ENCODE measurements around the gene TPR. TPM values are rescaled to one million over a fixed set of nuclear protein-coding genes. Genes with fewer than 3 reads are reported as not detected.

Gene TPR
- total and polyA plus RNA-seq, 9 donors = 26.3 to 107 (median 70.2) TPM

- H3K4me3 ChIP-seq = no peak overlapping the region
- H3K4me1 ChIP-seq (ENCODE audit: insufficient read depth) = no peaks in the 10 kb centered on the region
- H3K9me3 ChIP-seq = no peaks in the 10 kb centered on the region
- TF ChIP-seq POLR2A (IDR thresholded peaks at IDR 0.05) (no peak), CTCF (IDR thresholded peaks at IDR 0.05) (no peak), EP300 (IDR thresholded peaks at IDR 0.05) (no peak)
- no peak overlapping the region for H3K27ac ChIP-seq
- WGBS, 3 donors = 65 to 79% (median 69%) methylated on average over 3 of the region's 3 CpGs
- H3K27me3 ChIP-seq = no peaks in the 10 kb centered on the region
- no peaks in the 10 kb centered on the region for H3K36me3 ChIP-seq
- no peak for DNase-seq
- intact Hi-C loops (cut with DNase I) = no loop called here
Measured at GRCh38 chr1:186283374-186283773, 91.7 kb downstream of the TPR start.

DNA sequence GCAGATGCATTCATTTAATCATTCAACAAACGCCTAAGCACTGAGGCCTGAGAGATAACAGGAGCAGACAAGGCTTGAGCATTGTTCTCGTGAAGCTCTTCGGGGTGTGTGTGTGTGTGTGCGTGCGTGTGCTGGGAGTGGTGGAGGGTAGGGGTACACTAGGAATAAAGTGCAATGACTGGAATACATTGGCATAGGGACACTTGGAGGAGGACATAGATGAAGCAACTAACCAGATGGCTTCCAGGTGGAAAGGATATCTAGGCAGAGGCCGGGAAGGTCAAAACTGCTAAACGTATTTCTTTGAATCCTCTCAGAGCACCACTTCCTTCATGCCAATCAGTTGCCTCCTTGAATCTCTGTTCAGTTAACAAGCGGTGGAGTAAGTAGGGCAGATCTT is 92.6 kb downstream of the TPR start:
- Histone ChIP-seq H3K27me3 (no peaks in the 10 kb centered on the region), H3K4me1 (ENCODE audit: insufficient read depth) (no peaks in the 10 kb centered on the region), H3K9me3 (no peaks in the 10 kb centered on the region), H3K4me3 (no peak overlapping the region), H3K36me3 (no peaks in the 10 kb centered on the region), H3K27ac (no peak overlapping the region)
- DNase-seq = no peak
- intact Hi-C loops (cut with DNase I) = no loop called here
- WGBS, 3 donors = 67 to 70% (median 68%) methylated on average over 8 of the region's 8 CpGs
- TF ChIP-seq POLR2A (IDR thresholded peaks at IDR 0.05) = no peak
- TF ChIP-seq CTCF (IDR thresholded peaks at IDR 0.05) = no peak
- TF ChIP-seq EP300 (IDR thresholded peaks at IDR 0.05) = no peak

- no peak for DNase-seq
- Histone ChIP-seq H3K36me3 (no peaks in the 10 kb centered on the region), H3K4me1 (ENCODE audit: insufficient read depth) (no peaks in the 10 kb centered on the region), H3K27ac (no peak overlapping the region), H3K9me3 (no peaks in the 10 kb centered on the region), H3K27me3 (no peaks in the 10 kb centered on the region), H3K4me3 (no peak overlapping the region)
- 68 to 91% (median 82%) methylated on average over 2 of the region's 2 CpGs for WGBS, 3 donors
- TF ChIP-seq POLR2A (IDR thresholded peaks at IDR 0.05) = no peak
- no peak for TF ChIP-seq EP300 (IDR thresholded peaks at IDR 0.05)
- no peak for TF ChIP-seq CTCF (IDR thresholded peaks at IDR 0.05)
- intact Hi-C loops (cut with DNase I) = no loop called here
Measured at GRCh38 chr1:186275822-186276221, 99.2 kb downstream of the TPR start.

DNA sequence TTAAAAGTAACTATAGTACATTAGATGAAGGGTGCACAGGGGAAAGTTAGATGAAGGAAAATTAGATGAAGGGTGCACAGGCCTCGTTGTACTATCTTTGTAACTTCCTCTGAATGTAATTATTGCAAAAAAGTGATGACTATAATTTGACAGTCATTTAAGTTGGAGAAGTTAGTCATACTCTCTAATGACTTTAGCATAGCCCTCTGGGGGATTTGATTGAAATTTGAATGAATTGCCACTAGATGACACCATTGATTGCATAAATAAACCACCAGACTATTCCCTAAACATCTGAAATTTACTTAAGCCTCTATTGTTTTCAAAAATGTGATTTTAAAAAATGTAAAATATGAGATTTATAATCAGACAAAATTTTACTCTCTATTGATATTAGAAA is 102.6 kb downstream of the TPR start:
- WGBS, 3 donors = 45 to 52% (median 51%) methylated on average over 1 of the region's 1 CpG
- Histone ChIP-seq H3K27ac (no peak overlapping the region), H3K27me3 (no peaks in the 10 kb centered on the region), H3K4me1 (ENCODE audit: insufficient read depth) (no peaks in the 10 kb centered on the region), H3K9me3 (no peaks in the 10 kb centered on the region), H3K4me3 (no peak overlapping the region), H3K36me3 (no peaks in the 10 kb centered on the region)
- DNase-seq = no peak
- no peak for TF ChIP-seq EP300 (IDR thresholded peaks at IDR 0.05)
- no peak for TF ChIP-seq CTCF (IDR thresholded peaks at IDR 0.05)
- TF ChIP-seq POLR2A (IDR thresholded peaks at IDR 0.05) = no peak
- intact Hi-C loops (cut with DNase I) = no loop called here

DNA sequence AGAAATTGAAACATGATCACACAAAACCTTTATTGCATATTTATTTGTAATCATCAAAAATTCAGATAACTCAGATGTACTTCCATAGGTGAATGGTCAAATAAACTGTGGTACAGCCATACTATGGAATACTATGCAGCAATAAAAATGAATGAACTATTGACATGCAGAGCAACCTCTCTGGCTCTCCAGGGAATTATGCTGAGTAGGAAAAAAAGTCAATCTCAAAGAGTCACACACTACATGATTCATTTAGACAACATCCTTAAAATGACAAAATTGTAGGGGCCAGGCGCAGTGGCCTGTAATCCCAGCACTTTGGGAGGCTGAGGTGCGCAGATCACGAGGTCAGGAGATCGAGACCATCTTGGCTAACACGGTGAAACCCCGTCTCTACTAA is 104.0 kb downstream of the TPR start:
- Histone ChIP-seq H3K4me1 (ENCODE audit: insufficient read depth) (no peaks in the 10 kb centered on the region), H3K27me3 (no peaks in the 10 kb centered on the region), H3K9me3 (no peaks in the 10 kb centered on the region), H3K27ac (no peak overlapping the region), H3K4me3 (no peak overlapping the region), H3K36me3 (no peaks in the 10 kb centered on the region)
- 88 to 91% (median 90%) methylated on average over 6 of the region's 6 CpGs for WGBS, 3 donors
- TF ChIP-seq EP300 (IDR thresholded peaks at IDR 0.05) (no peak), POLR2A (IDR thresholded peaks at IDR 0.05) (no peak), CTCF (IDR thresholded peaks at IDR 0.05) (no peak)
- intact Hi-C loops (cut with DNase I) = no loop called here
- no peak for DNase-seq

All from ovary (tissue), 9 donors.